ENCODE results near the gene LEP.

The LEP gene

GRCh38 chr7:128240696-128241386 is at the start of gene LEP:
LEP (plus strand) TSS chr7:128241278; CDS start chr7:128252019, 10,741 bp downstream.
- DNase-seq = no peak

- DNase-seq = no peak
These were observed 48.5 kb upstream of the LEP start for GRCh38 chr7:128192497-128193142.

DNA sequence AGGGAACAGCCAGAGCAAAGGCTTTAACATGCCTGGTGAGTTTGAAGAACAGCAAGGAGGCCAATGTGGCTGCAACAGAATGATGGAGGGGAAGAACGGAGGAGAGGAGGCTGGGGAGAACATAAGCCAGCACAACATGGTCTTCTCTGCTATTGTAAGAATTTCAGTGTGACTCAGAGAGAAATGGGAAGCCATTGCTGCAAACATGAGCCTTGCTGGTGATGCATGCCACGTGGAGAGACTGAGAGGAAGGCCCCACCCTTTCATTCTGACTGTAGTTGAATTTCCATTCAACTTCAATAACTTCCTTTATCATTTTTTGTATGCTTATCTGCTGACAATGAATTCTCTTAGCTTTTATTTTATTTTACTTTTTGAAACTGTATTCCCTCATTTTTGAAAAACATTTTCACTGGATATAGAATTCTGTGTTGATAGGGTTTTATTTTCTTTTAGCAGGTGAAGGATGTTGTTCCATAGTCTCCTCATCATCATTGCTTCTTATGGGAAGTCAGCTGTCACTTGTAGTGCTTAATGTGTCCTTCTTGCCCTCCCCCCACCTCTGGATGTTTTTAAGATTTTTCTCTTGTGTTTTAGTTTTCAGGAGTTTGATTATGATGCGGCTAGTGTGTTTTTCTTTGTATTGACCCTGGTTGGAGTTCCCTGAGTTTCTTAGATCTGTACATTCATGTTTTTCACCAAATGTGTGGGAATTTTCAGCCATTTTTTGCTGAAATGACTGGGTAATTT is 46.4 kb upstream of the LEP start:
- no peak for DNase-seq

DNA sequence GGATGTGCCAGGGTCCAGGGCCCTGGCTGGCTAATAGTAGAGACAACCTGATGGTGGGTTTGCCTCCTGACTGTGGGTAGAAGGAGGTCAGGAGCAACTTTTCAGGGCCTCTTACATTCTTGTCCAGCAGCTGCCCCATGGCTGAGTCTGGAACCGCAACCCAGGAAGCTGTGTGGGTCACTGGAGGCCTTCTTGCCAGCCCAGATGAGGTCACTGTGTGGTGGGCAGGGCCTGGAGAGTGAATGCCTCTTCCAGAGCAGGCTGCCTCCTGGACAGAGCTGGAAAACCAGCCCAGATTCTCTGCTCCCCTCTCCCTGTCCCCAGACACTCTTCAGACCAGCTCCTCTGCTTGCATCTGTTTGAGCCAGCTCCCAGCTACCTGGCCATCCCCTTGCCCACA is 43.5 kb upstream of the LEP start:
- no peak for DNase-seq

- DNase-seq = no peak
These were observed 43.0 kb upstream of the LEP start for GRCh38 chr7:128197989-128198580.

DNA sequence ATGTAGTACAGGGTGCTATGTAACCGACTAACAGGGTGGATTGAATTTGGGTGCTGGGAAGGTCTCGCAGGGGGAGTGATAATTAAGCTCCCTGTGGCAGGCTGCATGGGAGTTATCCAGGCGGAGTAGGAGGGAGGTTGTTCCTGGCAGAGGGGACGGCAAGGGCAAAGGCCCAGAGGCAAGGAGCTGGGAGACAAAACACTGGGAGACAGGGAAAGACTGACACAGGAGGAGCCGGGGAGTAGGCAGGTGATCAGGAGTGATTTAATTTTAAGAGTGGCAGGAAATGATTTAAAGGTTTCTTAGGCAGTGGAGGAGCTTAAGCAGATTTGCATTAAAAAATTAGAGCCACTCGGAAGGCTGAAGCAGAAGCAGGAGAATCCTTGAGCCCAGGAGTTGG is 40.7 kb upstream of the LEP start:
- no peak for DNase-seq

GRCh38 chr7:128201067-128201689 is 39.9 kb upstream of the LEP start:
- no peak for DNase-seq

DNA sequence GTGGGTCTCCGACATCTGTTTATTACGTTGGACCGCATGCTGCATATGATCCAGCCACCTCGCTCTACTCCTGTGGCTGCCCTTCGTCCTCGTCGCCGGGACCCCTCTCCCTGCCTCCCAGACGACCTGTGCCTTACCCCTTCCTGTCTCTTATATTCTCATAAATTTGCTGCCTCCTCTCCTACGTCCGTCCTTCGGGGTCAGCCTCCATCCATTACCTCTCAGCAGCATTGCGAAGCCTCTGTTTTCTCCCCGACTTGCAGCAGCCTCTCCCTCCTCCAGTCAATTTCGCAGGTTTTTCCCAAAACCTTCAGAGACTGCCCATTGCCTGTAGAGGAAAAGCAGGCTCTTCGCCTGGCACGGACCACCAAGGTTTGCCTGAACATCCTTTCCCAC is 39.4 kb upstream of the LEP start:
- no peak for DNase-seq

DNA sequence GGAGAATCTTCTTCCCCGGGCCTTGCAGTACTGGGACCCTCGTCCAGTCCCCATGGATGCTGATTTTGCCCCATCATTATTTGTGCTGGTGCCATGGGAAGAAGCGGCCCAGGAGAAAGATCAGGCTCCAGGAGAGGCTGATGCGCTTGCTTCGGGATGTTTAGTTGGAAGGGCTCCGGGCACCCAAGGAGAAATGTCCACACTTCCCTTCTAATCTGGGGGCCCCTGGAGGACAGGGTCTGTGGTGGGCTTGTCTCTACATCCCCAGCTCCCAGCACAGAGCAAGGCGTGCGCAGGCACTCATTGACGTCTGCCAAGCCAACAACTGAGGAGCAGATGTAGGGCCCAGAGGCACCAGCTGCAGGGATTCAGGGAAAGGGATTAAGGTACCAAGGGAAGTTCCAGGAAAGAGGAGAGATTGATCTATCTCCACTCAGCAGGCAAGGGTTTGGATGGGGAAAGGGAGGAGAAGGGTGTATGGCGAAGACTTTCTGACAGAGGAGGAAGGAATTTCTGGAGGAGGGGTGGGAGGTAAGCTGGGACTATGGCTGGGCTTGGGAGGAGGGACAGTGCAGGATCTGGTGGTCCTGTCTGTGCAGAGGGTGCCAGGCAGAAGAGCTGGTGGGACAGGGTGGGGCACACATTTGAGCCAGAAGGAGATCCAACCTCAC is 38.7 kb upstream of the LEP start:
- DNase-seq = no peak

- DNase-seq = no peak
These were observed 38.0 kb upstream of the LEP start for GRCh38 chr7:128203047-128203491.

DNA sequence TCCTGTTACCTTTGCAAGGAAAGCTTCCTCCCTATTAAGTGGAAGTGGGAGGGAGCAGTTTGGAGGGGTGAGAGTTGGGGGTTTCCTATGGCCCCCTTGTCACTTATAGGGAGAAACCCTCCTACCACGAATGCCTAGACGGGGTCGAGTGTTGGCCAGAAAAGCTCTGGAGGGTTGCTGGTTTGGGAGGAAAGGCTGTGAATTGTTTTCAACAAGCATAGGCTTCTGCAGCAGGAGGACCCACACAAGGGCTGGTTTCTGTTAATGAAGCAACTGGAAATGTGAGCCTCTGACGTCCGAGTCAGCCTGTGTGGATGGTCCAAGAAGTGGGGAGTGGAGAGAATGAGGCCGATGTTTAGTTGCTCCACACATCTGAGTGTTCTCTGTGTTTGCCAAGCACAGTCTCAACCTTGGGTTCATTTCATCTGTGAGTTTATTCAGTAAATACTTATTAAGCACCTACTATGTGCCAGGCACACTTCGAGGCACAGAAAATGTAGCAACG is 37.3 kb upstream of the LEP start:
- DNase-seq = no peak

- DNase-seq = no peak
These were observed 36.6 kb upstream of the LEP start for GRCh38 chr7:128204455-128204854.

DNA sequence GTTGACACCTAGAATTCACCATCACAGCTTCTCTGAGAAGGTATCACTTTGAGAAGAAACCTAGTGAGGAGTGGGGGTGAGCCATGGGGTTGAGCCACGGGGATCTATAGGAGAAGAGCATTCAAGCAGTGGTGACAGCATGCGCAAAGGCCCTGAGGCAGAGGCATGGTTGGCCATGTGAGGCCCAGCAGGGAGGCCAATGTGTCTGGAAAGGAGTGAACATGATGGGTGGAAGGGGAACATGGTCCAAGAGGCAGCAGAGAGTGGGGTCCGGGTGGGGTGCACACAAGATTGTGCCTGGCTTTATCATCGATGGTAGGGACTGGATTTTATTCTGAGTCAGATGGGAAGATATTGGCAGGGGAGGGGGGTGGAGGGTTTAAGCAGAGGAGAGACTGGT is 36.0 kb upstream of the LEP start:
- no peak for DNase-seq

GRCh38 chr7:128206017-128206746 is 34.9 kb upstream of the LEP start:
- DNase-seq = no peak

GRCh38 chr7:128206747-128207500 is 34.2 kb upstream of the LEP start:
- no peak for DNase-seq

GRCh38 chr7:128207609-128208008 is 33.5 kb upstream of the LEP start:
- DNase-seq = no peak

DNA sequence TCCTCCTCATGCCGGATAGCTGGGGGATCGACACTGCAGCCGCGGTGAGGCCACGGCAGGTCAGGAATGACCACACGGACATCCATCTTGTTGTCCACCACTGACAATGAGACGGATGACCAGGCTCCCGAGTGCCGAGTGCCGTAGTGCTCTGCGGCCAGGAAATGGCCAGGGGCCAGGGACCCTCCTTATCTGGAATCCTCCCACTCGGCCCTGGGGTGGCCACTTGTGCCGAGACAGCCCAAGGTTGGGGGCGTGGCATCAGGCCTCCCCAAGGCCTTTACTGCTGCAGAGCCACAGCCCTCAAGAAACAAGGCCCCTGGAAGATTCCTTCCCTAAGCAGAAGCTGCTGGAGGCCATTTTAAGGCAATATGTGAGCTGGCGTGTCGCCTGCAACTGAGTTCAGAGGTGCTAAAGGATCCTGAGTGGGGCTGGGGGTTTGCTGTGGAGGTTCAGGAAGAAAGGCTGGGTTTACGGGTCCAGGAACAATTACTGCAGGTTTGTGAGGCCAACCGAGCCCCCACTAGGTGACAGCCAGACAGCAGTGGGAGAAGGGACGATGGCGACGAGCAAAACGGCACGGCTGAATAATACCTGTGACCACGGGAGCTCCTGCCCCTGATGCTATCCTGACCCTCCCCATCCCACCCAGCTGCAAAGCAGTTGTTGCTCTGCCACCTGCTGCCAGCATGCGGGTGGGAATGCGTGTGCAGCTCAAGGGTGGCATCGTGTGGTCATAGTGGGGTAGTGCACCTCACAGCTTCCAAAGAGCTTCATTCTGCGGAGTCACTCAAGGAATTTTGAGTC is 31.6 kb upstream of the LEP start:
- peak; percentile 85 for DNase-seq

GRCh38 chr7:128210036-128210347 is 31.1 kb upstream of the LEP start:
- DNase-seq = no peak

DNA sequence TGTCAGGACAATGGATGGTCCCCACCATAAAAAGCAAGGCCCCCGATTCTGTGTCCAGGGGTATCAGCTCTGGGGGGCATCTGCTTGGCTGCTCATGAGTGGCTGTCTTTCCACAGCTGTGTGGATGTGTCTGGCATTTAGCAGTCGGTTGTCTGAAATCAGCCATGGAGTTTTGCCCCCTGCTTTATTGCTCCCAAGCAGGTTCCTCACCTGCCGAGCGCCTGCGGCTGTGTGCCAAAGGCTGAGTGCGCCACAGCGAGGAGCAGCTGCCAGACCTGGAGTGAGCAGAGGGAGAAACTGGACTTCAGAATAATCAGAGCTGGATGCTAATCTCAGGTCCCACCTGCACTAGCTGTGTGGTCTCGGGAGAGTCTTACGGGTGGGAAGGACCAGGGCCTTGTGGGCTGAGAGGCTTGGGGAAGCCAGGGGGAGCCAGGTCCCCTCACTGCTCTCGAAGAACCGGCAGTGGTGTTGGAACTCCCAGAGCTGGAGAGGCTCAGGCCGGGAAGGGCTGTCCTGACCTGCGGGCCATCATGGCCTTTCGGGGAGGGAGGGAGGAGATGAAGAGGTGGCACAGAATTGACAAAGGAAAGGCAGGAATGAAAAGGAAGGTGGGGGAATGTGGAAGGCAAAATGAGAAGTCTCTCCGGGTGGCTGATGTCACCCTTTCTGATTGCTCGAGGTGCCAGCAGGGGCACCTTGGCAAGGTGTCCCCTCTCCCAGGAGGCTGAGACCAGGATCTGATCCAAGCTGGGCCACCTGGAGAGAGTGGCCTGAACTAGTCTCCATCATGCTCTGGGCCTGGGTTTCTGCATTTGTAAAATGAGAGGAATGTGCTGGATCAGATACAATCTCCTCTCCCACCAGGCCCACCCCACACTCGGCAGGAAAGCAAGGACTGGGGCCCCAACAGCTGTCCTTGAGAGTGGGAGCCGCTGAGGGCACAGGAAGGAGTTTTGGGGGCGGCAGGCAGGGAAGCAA is 30.2 kb upstream of the LEP start:
- DNase-seq = no peak

Measured in right forelimb (tissue), 1 donor.